ENCODE measurements around the gene SRRD. TPM values are rescaled to one million over a fixed set of nuclear protein-coding genes. Genes with fewer than 3 reads are reported as not detected.

SRRD gene
- total and polyA plus RNA-seq, 2 experiments from 2014 or later = 20.2 to 25.7 TPM

GRCh38 chr22:26515931-26516330, 32.3 kb downstream of the SRRD start:
- H3K27ac ChIP-seq = no peak overlapping the region
- WGBS, 2 experiments (ENCODE audit: low coverage in 1 of 2, low lambda C conversion rate in 2 of 2, missing lambda C conversion rate in 2 of 2) = 94 to 98% methylated on average over 3 of the region's 3 CpGs
- H3K79me2 ChIP-seq (ENCODE audit: insufficient read depth) = peaks cover 32% of the 10 kb centered on the region
- H3K36me3 ChIP-seq (ENCODE audit: low read depth) = no peaks in the 10 kb centered on the region
- no peaks in the 10 kb centered on the region for H3K9me3 ChIP-seq (ENCODE audit: low read depth)
- H3K9me2 ChIP-seq (ENCODE audit: insufficient read depth) = no peaks in the 10 kb centered on the region
- no peak overlapping the region for H2AFZ ChIP-seq
- 0 out of 2 replicates have a peak, but pooled peaks cover 6% of the 10 kb centered on the region for H3F3A ChIP-seq (ENCODE audit: insufficient read depth)
- H3K27me3 ChIP-seq (replicated peaks; ENCODE audit: insufficient read depth) = no peaks in the 10 kb centered on the region
- H3K4me2 ChIP-seq (ENCODE audit: unreplicated experiment) = no peak overlapping the region
- peaks cover 14% of the 10 kb centered on the region for H3K4me1 ChIP-seq (ENCODE audit: insufficient read depth)
- DNase-seq = no peak
- no peaks in the 10 kb centered on the region for H4K20me1 ChIP-seq (ENCODE audit: insufficient read depth)
- in situ Hi-C loops (cut with MboI) = loop anchor here (10.0 kb wide), 1 partner anchor 119 kb away; no protein-coding TSS in a partner anchor
- no peak overlapping the region for H3K4me3 ChIP-seq
- no peak overlapping the region for H3K9ac ChIP-seq
- TF ChIP-seq EZH2 (IDR thresholded peaks at IDR 0.05; ENCODE audit: insufficient read depth, poor library complexity, severe bottlenecking) = no peak
- no peak for TF ChIP-seq EZH2phosphoT487 (IDR thresholded peaks at IDR 0.05; ENCODE audit: insufficient read depth, low read depth)

GRCh38 chr22:26516503-26516902, 32.8 kb downstream of the SRRD start:
- DNase-seq = no peak
- Histone ChIP-seq H3K4me2 (ENCODE audit: unreplicated experiment) (no peak overlapping the region), H4K20me1 (ENCODE audit: insufficient read depth) (no peaks in the 10 kb centered on the region), H3K9ac (no peak overlapping the region), H3K4me3 (no peak overlapping the region), H3F3A (ENCODE audit: insufficient read depth) (0 out of 2 replicates have a peak, but pooled peaks cover 6% of the 10 kb centered on the region), H2AFZ (no peak overlapping the region), H3K27me3 (replicated peaks; ENCODE audit: insufficient read depth) (no peaks in the 10 kb centered on the region), H3K9me3 (ENCODE audit: low read depth) (no peaks in the 10 kb centered on the region), H3K79me2 (ENCODE audit: insufficient read depth) (peaks cover 27% of the 10 kb centered on the region), H3K36me3 (ENCODE audit: low read depth) (no peaks in the 10 kb centered on the region), H3K4me1 (ENCODE audit: insufficient read depth) (peaks cover 8% of the 10 kb centered on the region), H3K9me2 (ENCODE audit: insufficient read depth) (no peaks in the 10 kb centered on the region), H3K27ac (no peak overlapping the region)
- TF ChIP-seq EZH2 (IDR thresholded peaks at IDR 0.05; ENCODE audit: insufficient read depth, poor library complexity, severe bottlenecking) (no peak), EZH2phosphoT487 (IDR thresholded peaks at IDR 0.05; ENCODE audit: insufficient read depth, low read depth) (no peak)
- WGBS, 2 experiments (ENCODE audit: low coverage in 1 of 2, low lambda C conversion rate in 2 of 2, missing lambda C conversion rate in 2 of 2) = 94 to 100% methylated on average over 1 of the region's 1 CpG
- in situ Hi-C loops (cut with MboI) = loop anchor here (10.0 kb wide), 1 partner anchor 118 kb away; no protein-coding TSS in a partner anchor

- WGBS, 2 experiments (ENCODE audit: low coverage in 1 of 2, low lambda C conversion rate in 2 of 2, missing lambda C conversion rate in 2 of 2) = 98 to 100% methylated on average over 5 of the region's 5 CpGs
- Histone ChIP-seq H3K9me3 (ENCODE audit: low read depth) (no peaks in the 10 kb centered on the region), H4K20me1 (ENCODE audit: insufficient read depth) (no peaks in the 10 kb centered on the region), H3K36me3 (ENCODE audit: low read depth) (no peaks in the 10 kb centered on the region), H3K9me2 (ENCODE audit: insufficient read depth) (no peaks in the 10 kb centered on the region), H3K9ac (no peak overlapping the region), H3K27me3 (replicated peaks; ENCODE audit: insufficient read depth) (no peaks in the 10 kb centered on the region), H3K4me2 (ENCODE audit: unreplicated experiment) (no peak overlapping the region), H3K4me3 (no peak overlapping the region), H3K79me2 (ENCODE audit: insufficient read depth) (peaks cover 17% of the 10 kb centered on the region; the same call in 1 of the 2 replicates), H2AFZ (no peak overlapping the region), H3F3A (ENCODE audit: insufficient read depth) (0 out of 2 replicates have a peak, but pooled peaks cover 6% of the 10 kb centered on the region), H3K27ac (no peak overlapping the region), H3K4me1 (ENCODE audit: insufficient read depth) (peaks cover 7% of the 10 kb centered on the region; the same call in 1 of the 2 replicates)
- in situ Hi-C loops (cut with MboI) = loop anchor here (10.0 kb wide), 1 partner anchor 117 kb away; no protein-coding TSS in a partner anchor
- TF ChIP-seq EZH2phosphoT487 (IDR thresholded peaks at IDR 0.05; ENCODE audit: insufficient read depth, low read depth) (no peak), EZH2 (IDR thresholded peaks at IDR 0.05; ENCODE audit: insufficient read depth, poor library complexity, severe bottlenecking) (no peak)
- no peak for DNase-seq
Observed at GRCh38 chr22:26517429-26517828, 33.8 kb downstream of the SRRD start.

GRCh38 chr22:26522012-26522411, 38.3 kb downstream of the SRRD start:
- Histone ChIP-seq H3K9me2 (ENCODE audit: insufficient read depth) (no peaks in the 10 kb centered on the region), H3F3A (ENCODE audit: insufficient read depth) (0 out of 2 replicates have a peak, but pooled peaks cover 6% of the 10 kb centered on the region), H2AFZ (no peak overlapping the region), H3K4me3 (no peak overlapping the region), H3K4me1 (ENCODE audit: insufficient read depth) (no peaks in the 10 kb centered on the region), H3K36me3 (ENCODE audit: low read depth) (no peaks in the 10 kb centered on the region), H3K27me3 (replicated peaks; ENCODE audit: insufficient read depth) (no peaks in the 10 kb centered on the region), H4K20me1 (ENCODE audit: insufficient read depth) (no peaks in the 10 kb centered on the region), H3K9ac (no peak overlapping the region), H3K27ac (no peak overlapping the region), H3K79me2 (ENCODE audit: insufficient read depth) (no peaks in the 10 kb centered on the region), H3K4me2 (ENCODE audit: unreplicated experiment) (no peak overlapping the region), H3K9me3 (ENCODE audit: low read depth) (no peaks in the 10 kb centered on the region)
- TF ChIP-seq EZH2 (IDR thresholded peaks at IDR 0.05; ENCODE audit: insufficient read depth, poor library complexity, severe bottlenecking) (no peak), EZH2phosphoT487 (IDR thresholded peaks at IDR 0.05; ENCODE audit: insufficient read depth, low read depth) (no peak)
- WGBS, 2 experiments (ENCODE audit: low coverage in 1 of 2, low lambda C conversion rate in 2 of 2, missing lambda C conversion rate in 2 of 2) = 94 to 95% methylated on average over 2 of the region's 2 CpGs
- no peak for DNase-seq
- in situ Hi-C loops (cut with MboI) = no loop called here
